K562 (cell line): ENCODE measurements around the gene DNAJC30. TPM values are rescaled to one million over a fixed set of nuclear protein-coding genes. Genes with fewer than 3 reads are reported as not detected.

Experiments
- ADNP ChIP-seq: fragments of 200-800 bp; sonication (Bioruptor generic); IDR thresholded peaks from 2 replicates; pipeline ENCODE4 v1.6.1; 2016; ENCODE audit warnings: missing genetic modification characterization, missing compliant biosample characterization
- ATF1 ChIP-seq, 2 experiments: fragments of 450-650 bp in 1 of 2; IDR thresholded peaks; 2 replicates each; pipeline ENCODE4 v1.6.1; 2016; ENCODE audit warnings: missing compliant biosample characterization in 1 of 2, missing genetic modification characterization in 1 of 2
- CXXC5 ChIP-seq: fragments of 250-450 bp; sonication (Bioruptor Pico); IDR thresholded peaks from 2 replicates; pipeline ENCODE4 v1.8.0; 2022; ENCODE audit warnings: inconsistent platforms, mild to moderate bottlenecking, moderate library complexity
- NFE2 ChIP-seq: IDR thresholded peaks from 2 replicates; pipeline ENCODE4 v1.6.1; 2014; ENCODE audit warnings: antibody characterized with exemption, low read depth
- PRPF4 ChIP-seq: fragments of 200-400 bp; formaldehyde crosslinking; IDR thresholded peaks from one replicate; pipeline ENCODE4 v1.6.1; 2017; ENCODE audit warnings: low read length, low read depth, mild to moderate bottlenecking; ENCODE audit not compliant: insufficient read depth, poor library complexity, severe bottlenecking
- RB1 ChIP-seq: fragments of 450-650 bp; IDR thresholded peaks from 2 replicates; pipeline ENCODE4 v1.6.1; 2017; ENCODE audit warnings: low read depth, mild to moderate bottlenecking
- RBM39 ChIP-seq: fragments of 200-400 bp; formaldehyde crosslinking; optimal IDR thresholded peaks from 2 replicates; pipeline ENCODE3; 2018; ENCODE audit warnings: low read depth, low read length
- ZNF77 ChIP-seq: fragments of 250-450 bp; sonication (Bioruptor Pico); IDR thresholded peaks from 2 replicates; pipeline ENCODE4 v1.5.0; 2020
- ZSCAN32 ChIP-seq: fragments of 450-650 bp; formaldehyde crosslinking; IDR thresholded peaks from 2 replicates; pipeline ENCODE4 v1.4.0; 2020; ENCODE audit warnings: mild to moderate bottlenecking, moderate library complexity
- polyA plus RNA-seq, 8 experiments: library from polyadenylated mRNA; depleted of rRNA in 4 of 8; stranded (reverse) in 5 of 8; unstranded in 3 of 8; fragments of >200 nt; fragmentation: Nextera tagmentation in 2 of 8; fragmentation: Illumina TruSeq in 1 of 8; extraction: Ambion mirVana in 2 of 8; extraction: Trizol in 1 of 8; gene quantifications; 2 replicates each; pipeline versions ENCODE4 v1.2.1 to v1.2.3, GENCODE V29; 2011 to 2014; ENCODE audit warnings: inconsistent platforms in 1 of 8, missing spikeins in 1 of 8
- total RNA-seq, 7 experiments: library from RNA; depleted of rRNA in 6 of 7; stranded (reverse); fragments of >200 nt in 6 of 7; fragmentation: Illumina TruSeq in 2 of 7; extraction: Trizol in 2 of 7; gene quantifications; 2 replicates each; pipeline versions ENCODE4 v1.2.1 to v1.2.3, GENCODE V29; 2011 to 2021; ENCODE audit warnings: low replicate concordance in 1 of 7
- TF ChIP-seq, protein P1 (sequence below): fragments of 200-800 bp; sonication (Bioruptor generic); IDR thresholded peaks from 2 replicates; pipeline ENCODE4 v1.6.1; 2017; ENCODE audit warnings: missing genetic modification characterization, missing compliant biosample characterization

The DNAJC30 gene
- total and polyA plus RNA-seq, 9 of the 15 experiments (the other 6 are each of a cell fraction or from before 2014, with no cell fraction given) = 1.1 to 11.3 (median 4.6) TPM

GRCh38 chr7:73647725-73648592 lies 35.3 kb downstream of the DNAJC30 start (continued):
- TF ChIP-seq, protein P1, sequence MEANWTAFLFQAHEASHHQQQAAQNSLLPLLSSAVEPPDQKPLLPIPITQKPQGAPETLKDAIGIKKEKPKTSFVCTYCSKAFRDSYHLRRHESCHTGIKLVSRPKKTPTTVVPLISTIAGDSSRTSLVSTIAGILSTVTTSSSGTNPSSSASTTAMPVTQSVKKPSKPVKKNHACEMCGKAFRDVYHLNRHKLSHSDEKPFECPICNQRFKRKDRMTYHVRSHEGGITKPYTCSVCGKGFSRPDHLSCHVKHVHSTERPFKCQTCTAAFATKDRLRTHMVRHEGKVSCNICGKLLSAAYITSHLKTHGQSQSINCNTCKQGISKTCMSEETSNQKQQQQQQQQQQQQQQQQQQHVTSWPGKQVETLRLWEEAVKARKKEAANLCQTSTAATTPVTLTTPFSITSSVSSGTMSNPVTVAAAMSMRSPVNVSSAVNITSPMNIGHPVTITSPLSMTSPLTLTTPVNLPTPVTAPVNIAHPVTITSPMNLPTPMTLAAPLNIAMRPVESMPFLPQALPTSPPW (CRISPR knock-in tag) = peak; percentile 35
- no peak for TF ChIP-seq ADNP (tag)
- TF ChIP-seq RBM39 = peak; percentile 79
- TF ChIP-seq ZNF77 (CRISPR knock-in tag) = no peak
- no peak for TF ChIP-seq CXXC5 (CRISPR knock-in tag)
- TF ChIP-seq RB1 = peak; percentile 46; the same call in 1 of the 2 replicates
- no peak for TF ChIP-seq ATF1 (CRISPR knock-in tag; IDR thresholded peaks at IDR 0.05)
- TF ChIP-seq ATF1 (tag; IDR thresholded peaks at IDR 0.05) = no peak
- no peak for TF ChIP-seq PRPF4
- no peak for TF ChIP-seq ZSCAN32 (CRISPR knock-in tag)
- TF ChIP-seq NFE2 = no peak
